ENCODE data around the gene CEMIP2. TPM values are rescaled to one million over a fixed set of nuclear protein-coding genes. Genes with fewer than 3 reads are reported as not detected.
A peak's percentile ranks its signal among the peaks of the same experiment; 100 is the strongest.

Gene CEMIP2
- total and polyA plus RNA-seq, 4 donors = 18.8 to 123 (median 38.6) TPM

GRCh38 chr9:71743217-71743705, 25.1 kb downstream of the CEMIP2 start:
- DNase-seq (ENCODE audit: low spot score) = no peak
- WGBS = 83% methylated on average over 5 of the region's 5 CpGs
- no peak overlapping the region for H3K27ac ChIP-seq (ENCODE audit: low read depth in 1 of 2, low read length in 2 of 2)

GRCh38 chr9:71742703-71743102, 25.6 kb downstream of the CEMIP2 start:
- Histone ChIP-seq H3K9me3 (ENCODE audit: control insufficient read depth in 4 of 4, low read length in 3 of 4) (no peaks in the 10 kb centered on the region), H3K4me1 (ENCODE audit: control insufficient read depth in 4 of 4, insufficient read depth in 4 of 4, low read length in 3 of 4) (peaks cover 9 to 35% (median 13%) of the 10 kb centered on the region in 4 donors), H3K4me3 (ENCODE audit: low read depth in 1 of 3, low read length in 3 of 3) (no peak overlapping the region), H3K36me3 (ENCODE audit: control insufficient read depth in 4 of 4, insufficient read depth in 3 of 4, low read depth in 1 of 4, low read length in 3 of 4) (peaks cover 0 to 36% (median 27%) of the 10 kb centered on the region in 4 donors), H3K9ac (ENCODE audit: low read depth in 1 of 2, low read length in 2 of 2) (no peak overlapping the region), H3K27me3 (ENCODE audit: control insufficient read depth in 4 of 4, insufficient read depth in 4 of 4, low read length in 3 of 4) (no peaks in the 10 kb centered on the region), H3K27ac (ENCODE audit: low read depth in 1 of 2, low read length in 2 of 2) (peak overlapping the region in 1 of 2 donors; percentile 10)
- no peak for DNase-seq (ENCODE audit: low spot score)
- no peak for TF ChIP-seq CTCF (IDR thresholded peaks at IDR 0.05; ENCODE audit: low read depth, low read length, missing input control)
- 87% methylated on average over 4 of the region's 4 CpGs for WGBS

More at GRCh38 chr9:71743217-71743705, 25.1 kb downstream of the CEMIP2 start:
- Histone ChIP-seq H3K4me1 (ENCODE audit: control insufficient read depth in 4 of 4, insufficient read depth in 4 of 4, low read length in 3 of 4) (peaks cover 9 to 37% (median 13%) of the 10 kb centered on the region in 4 donors), H3K4me3 (ENCODE audit: low read depth in 1 of 3, low read length in 3 of 3) (no peak overlapping the region), H3K9ac (ENCODE audit: low read depth in 1 of 2, low read length in 2 of 2) (no peak overlapping the region), H3K27me3 (ENCODE audit: control insufficient read depth in 4 of 4, insufficient read depth in 4 of 4, low read length in 3 of 4) (no peaks in the 10 kb centered on the region), H3K36me3 (ENCODE audit: control insufficient read depth in 4 of 4, insufficient read depth in 3 of 4, low read depth in 1 of 4, low read length in 3 of 4) (peaks cover 0 to 41% (median 32%) of the 10 kb centered on the region in 4 donors), H3K9me3 (ENCODE audit: control insufficient read depth in 4 of 4, low read length in 3 of 4) (no peaks in the 10 kb centered on the region)
- TF ChIP-seq HNF4G (IDR thresholded peaks at IDR 0.05) (no peak), MAX (IDR thresholded peaks at IDR 0.05) (no peak), HNF4A (conservative IDR thresholded peaks at IDR 0.05) (no peak), RXRA (IDR thresholded peaks at IDR 0.05) (no peak), FOXA2 (IDR thresholded peaks at IDR 0.05) (no peak), EGR1 (IDR thresholded peaks at IDR 0.05; ENCODE audit: low read depth in 2 of 2) (no peak), RAD21 (IDR thresholded peaks at IDR 0.05) (no peak), ATF3 (IDR thresholded peaks at IDR 0.05) (no peak), GABPA (IDR thresholded peaks at IDR 0.05 in 1 of 2, conservative IDR thresholded peaks at IDR 0.05 in 1 of 2) (no peak), ZBTB33 (IDR thresholded peaks at IDR 0.05) (no peak), JUND (IDR thresholded peaks at IDR 0.05) (no peak), FOXA1 (IDR thresholded peaks at IDR 0.05) (no peak), TAF1 (conservative IDR thresholded peaks at IDR 0.05) (no peak), CTCF (IDR thresholded peaks at IDR 0.05; ENCODE audit: low read depth, low read length, missing input control) (no peak), NR2F2 (IDR thresholded peaks at IDR 0.05) (no peak), YY1 (IDR thresholded peaks at IDR 0.05) (no peak)

All from liver (tissue), 9 donors.